ENCODE measurements around the gene ABCB8. TPM values are rescaled to one million over a fixed set of nuclear protein-coding genes. Genes with fewer than 3 reads are reported as not detected.

Gene ABCB8
- polyA plus RNA-seq, 1 donor (not counting 4 experiments of a cell fraction or from before 2014, with no cell fraction given), result 15.5 TPM

DNA sequence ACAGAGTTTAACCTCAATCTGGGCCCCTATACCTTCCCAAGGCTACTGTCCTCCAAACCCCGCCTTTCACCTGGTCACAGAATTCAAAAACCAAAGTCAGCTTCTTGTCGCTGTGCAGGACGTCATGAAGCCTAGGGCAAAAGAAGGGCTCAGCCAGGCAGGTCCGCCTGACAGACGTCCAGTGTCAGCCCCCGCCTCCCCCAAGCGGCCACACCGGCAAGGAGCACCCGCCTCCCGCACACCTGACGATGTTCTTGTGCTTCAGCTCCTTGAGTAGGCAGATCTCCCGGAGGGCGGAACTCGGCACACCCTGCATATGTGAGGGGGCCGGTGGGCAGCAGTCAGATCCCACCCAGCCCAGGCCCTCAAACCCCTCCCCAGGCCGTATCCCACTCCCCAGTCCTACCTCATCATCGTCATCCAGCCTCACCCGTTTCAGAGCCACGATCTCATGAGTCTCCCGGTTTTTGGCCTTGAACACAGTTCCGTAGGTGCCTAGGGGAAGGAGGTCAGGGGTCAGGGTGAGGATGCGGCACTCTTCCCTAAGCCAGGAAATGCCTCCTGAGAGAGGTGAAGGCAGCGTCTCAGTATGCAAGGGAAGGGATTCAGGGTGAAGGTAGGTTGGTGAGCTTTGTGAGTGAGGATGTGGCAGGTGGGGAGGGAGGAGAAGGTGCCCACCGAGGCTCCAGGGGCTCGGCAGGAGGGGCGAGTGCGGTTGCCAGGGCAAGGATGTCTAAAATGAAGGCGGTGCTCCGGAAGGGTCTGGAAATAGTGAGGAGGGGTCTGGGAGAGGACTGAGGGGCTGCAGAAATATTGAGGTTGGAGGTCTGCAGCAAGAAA, 28.6 kb downstream of the ABCB8 start:
- Histone ChIP-seq H4K20me1 (ENCODE audit: control insufficient read depth, extremely low read depth, insufficient read depth, low read length) (no peaks in the 10 kb centered on the region), H3K36me3 (ENCODE audit: control insufficient read depth in 2 of 2, extremely low read depth in 1 of 2, insufficient read depth in 2 of 2, low read length in 2 of 2) (peaks cover 3 to 7% of the 10 kb centered on the region in 2 experiments), H3K27me3 (ENCODE audit: control insufficient read depth, extremely low read depth, insufficient read depth, low read length) (no peaks in the 10 kb centered on the region), H3K9ac (ENCODE audit: control insufficient read depth, extremely low read depth, insufficient read depth, low read length) (peak overlapping the region; percentile 65), H3K4me2 (ENCODE audit: control insufficient read depth, extremely low read depth, insufficient read depth, low read depth, low read length) (peak overlapping the region; percentile 99), H3K27ac (ENCODE audit: control insufficient read depth, insufficient read depth, low read length) (no peak overlapping the region), H3K79me2 (ENCODE audit: control insufficient read depth, insufficient read depth, low read length) (peaks cover 22% of the 10 kb centered on the region), H3K4me3 (ENCODE audit: control insufficient read depth in 2 of 3, extremely low read depth in 1 of 3, insufficient read depth in 2 of 3, low read depth in 1 of 3, low read length in 3 of 3) (peak overlapping the region; percentile 47 to 90 (median 87)), H3K9me3 (ENCODE audit: control insufficient read depth, low read depth, low read length) (no peaks in the 10 kb centered on the region), H3K4me1 (ENCODE audit: control insufficient read depth, extremely low read depth, insufficient read depth, low read length) (peaks cover 30% of the 10 kb centered on the region), H2AFZ (ENCODE audit: control insufficient read depth, low read length) (peak overlapping the region; percentile 86), H3K9me1 (ENCODE audit: control insufficient read depth, extremely low read depth, insufficient read depth, low read length) (no peaks in the 10 kb centered on the region)
- dilution Hi-C loops (cut with MboI; ENCODE audit: extremely low pct_ligation_motif_present, low sequenced_read_pairs), result no loop called here
- no peak for FAIRE-seq
- no peak for TF ChIP-seq EZH2 (IDR thresholded peaks at IDR 0.05; ENCODE audit: low read length)
- TF ChIP-seq, protein P1, sequence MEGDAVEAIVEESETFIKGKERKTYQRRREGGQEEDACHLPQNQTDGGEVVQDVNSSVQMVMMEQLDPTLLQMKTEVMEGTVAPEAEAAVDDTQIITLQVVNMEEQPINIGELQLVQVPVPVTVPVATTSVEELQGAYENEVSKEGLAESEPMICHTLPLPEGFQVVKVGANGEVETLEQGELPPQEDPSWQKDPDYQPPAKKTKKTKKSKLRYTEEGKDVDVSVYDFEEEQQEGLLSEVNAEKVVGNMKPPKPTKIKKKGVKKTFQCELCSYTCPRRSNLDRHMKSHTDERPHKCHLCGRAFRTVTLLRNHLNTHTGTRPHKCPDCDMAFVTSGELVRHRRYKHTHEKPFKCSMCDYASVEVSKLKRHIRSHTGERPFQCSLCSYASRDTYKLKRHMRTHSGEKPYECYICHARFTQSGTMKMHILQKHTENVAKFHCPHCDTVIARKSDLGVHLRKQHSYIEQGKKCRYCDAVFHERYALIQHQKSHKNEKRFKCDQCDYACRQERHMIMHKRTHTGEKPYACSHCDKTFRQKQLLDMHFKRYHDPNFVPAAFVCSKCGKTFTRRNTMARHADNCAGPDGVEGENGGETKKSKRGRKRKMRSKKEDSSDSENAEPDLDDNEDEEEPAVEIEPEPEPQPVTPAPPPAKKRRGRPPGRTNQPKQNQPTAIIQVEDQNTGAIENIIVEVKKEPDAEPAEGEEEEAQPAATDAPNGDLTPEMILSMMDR (optimal IDR thresholded peaks at IDR 0.05 in 1 of 3, IDR thresholded peaks at IDR 0.05 in 1 of 3, conservative IDR thresholded peaks at IDR 0.05 in 1 of 3; ENCODE audit: extremely low read depth in 1 of 3, insufficient read depth in 2 of 3, low read length in 3 of 3), result no peak
- DNase-seq (ENCODE audit: low read depth, low spot score), result no peak

DNA sequence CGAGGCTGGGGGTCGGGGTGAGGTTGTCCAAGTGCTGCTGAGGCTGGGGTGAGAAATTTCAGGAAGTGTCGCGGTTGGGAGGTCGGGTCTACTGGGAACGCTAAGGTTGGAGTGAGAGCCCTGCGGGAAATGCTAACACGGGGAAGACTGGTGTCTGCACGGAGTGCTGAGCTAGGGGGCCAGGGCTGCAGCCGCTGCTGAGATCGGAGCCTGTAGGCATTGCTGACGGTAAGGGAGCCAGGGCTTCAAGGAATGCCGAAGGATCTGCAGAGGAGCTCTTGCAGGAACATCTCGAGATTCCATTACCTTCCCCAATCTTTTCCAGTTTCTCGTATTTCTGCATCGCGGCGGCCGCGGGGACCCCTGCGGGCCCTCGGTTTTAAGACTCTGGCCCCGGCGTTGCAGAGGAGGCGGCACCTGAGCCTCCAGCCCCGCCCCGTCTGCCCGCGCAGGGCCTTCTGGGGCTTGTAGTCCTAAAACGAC, 29.3 kb downstream of the ABCB8 start, which contains the start of gene CDK5:
Gene CDK5 (minus strand): TSS at position 392 of the 483 bp plus-strand sequence. CDS start 49 bp downstream, at position 343.
- Histone ChIP-seq H3K4me1 (ENCODE audit: control insufficient read depth, extremely low read depth, insufficient read depth, low read length) (peaks cover 37% of the 10 kb centered on the region), H3K9me1 (ENCODE audit: control insufficient read depth, extremely low read depth, insufficient read depth, low read length) (peaks cover 4% of the 10 kb centered on the region), H3K36me3 (ENCODE audit: control insufficient read depth in 2 of 2, extremely low read depth in 1 of 2, insufficient read depth in 2 of 2, low read length in 2 of 2) (peaks cover 6 to 7% of the 10 kb centered on the region in 2 experiments), H3K4me2 (ENCODE audit: control insufficient read depth, extremely low read depth, insufficient read depth, low read depth, low read length) (peak within 1 kb of the TSS; percentile 99), H3K79me2 (ENCODE audit: control insufficient read depth, insufficient read depth, low read length) (peaks cover 27% of the 10 kb centered on the region), H3K9ac (ENCODE audit: control insufficient read depth, extremely low read depth, insufficient read depth, low read length) (peak within 1 kb of the TSS; percentile 77), H3K9me3 (ENCODE audit: control insufficient read depth, low read depth, low read length) (no peaks in the 10 kb centered on the region), H3K27ac (ENCODE audit: control insufficient read depth, insufficient read depth, low read length) (peak within 1 kb of the TSS; percentile 95), H4K20me1 (ENCODE audit: control insufficient read depth, extremely low read depth, insufficient read depth, low read length) (no peaks in the 10 kb centered on the region), H2AFZ (ENCODE audit: control insufficient read depth, low read length) (peak within 1 kb of the TSS; percentile 86), H3K27me3 (ENCODE audit: control insufficient read depth, extremely low read depth, insufficient read depth, low read length) (no peaks in the 10 kb centered on the region), H3K4me3 (ENCODE audit: control insufficient read depth in 2 of 3, extremely low read depth in 1 of 3, insufficient read depth in 2 of 3, low read depth in 1 of 3, low read length in 3 of 3) (peak within 1 kb of the TSS; percentile 47 to 90 (median 87))
- no peak for TF ChIP-seq EZH2 (IDR thresholded peaks at IDR 0.05; ENCODE audit: low read length)
- TF ChIP-seq, protein P1 (optimal IDR thresholded peaks at IDR 0.05 in 1 of 3, IDR thresholded peaks at IDR 0.05 in 1 of 3, conservative IDR thresholded peaks at IDR 0.05 in 1 of 3; ENCODE audit: extremely low read depth in 1 of 3, insufficient read depth in 2 of 3, low read length in 3 of 3), result no peak
- dilution Hi-C loops (cut with MboI; ENCODE audit: extremely low pct_ligation_motif_present, low sequenced_read_pairs), result no loop called here
- DNase-seq (ENCODE audit: low read depth, low spot score) (no peak), FAIRE-seq (no peak)

All from keratinocyte (primary cell).